K562 (cell line): ENCODE data around the gene PRRT2. TPM values are rescaled to one million over a fixed set of nuclear protein-coding genes. Genes with fewer than 3 reads are reported as not detected.

ENCODE experiments used
- BCL6 ChIP-seq: fragments of 250-450 bp; sonication (Bioruptor Pico); IDR thresholded peaks from 2 replicates; pipeline ENCODE4 v1.4.0; 2020
- BRCA1 ChIP-seq, 2 experiments: fragments of 450-650 bp in 1 of 2; sonication (generic) in 1 of 2; formaldehyde crosslinking in 1 of 2; IDR thresholded peaks; 2 replicates each; pipeline versions ENCODE4 v1.5.0 to v1.6.1; 2017 to 2020; ENCODE audit warnings: mild to moderate bottlenecking in 1 of 2, missing genetic modification reagents in 1 of 2
- ELK3 ChIP-seq: fragments of 450-650 bp; formaldehyde crosslinking; IDR thresholded peaks from 2 replicates; pipeline ENCODE4 v1.4.0; 2020; ENCODE audit warnings: mild to moderate bottlenecking
- EP400 ChIP-seq: fragments of 450-650 bp; IDR thresholded peaks from 2 replicates; pipeline ENCODE4 v1.6.1; 2017; ENCODE audit warnings: antibody characterized with exemption, mild to moderate bottlenecking, moderate library complexity
- FOXA1 ChIP-seq: fragments of 450-650 bp; IDR thresholded peaks from 2 replicates; pipeline ENCODE4 v1.6.1; 2016; ENCODE audit warnings: mild to moderate bottlenecking, borderline replicate concordance
- MBD1 ChIP-seq: fragments of 250-450 bp; sonication (Bioruptor Pico); IDR thresholded peaks from 2 replicates; pipeline ENCODE4 v1.8.0; 2022; ENCODE audit warnings: inconsistent platforms
- NONO ChIP-seq, 2 experiments: fragments of 200-400 bp in 1 of 2; fragments of 450-650 bp in 1 of 2; formaldehyde crosslinking in 1 of 2; IDR thresholded peaks; 2 replicates each; pipeline ENCODE4 v1.6.1; 2017; ENCODE audit warnings: low read depth in 2 of 2, mild to moderate bottlenecking in 2 of 2, moderate library complexity in 2 of 2, low read length in 1 of 2
- RBBP5 ChIP-seq: fragments of 200-600 bp; sonication (generic); IDR thresholded peaks from 2 replicates; pipeline ENCODE4 v1.6.1; 2012; ENCODE audit warnings: borderline replicate concordance, mild to moderate bottlenecking, low read length, control low read depth, inconsistent platforms; ENCODE audit not compliant: insufficient read depth, poor library complexity, severe bottlenecking
- RERE ChIP-seq: sonication (generic); formaldehyde crosslinking; IDR thresholded peaks from 2 replicates; pipeline ENCODE4 v1.8.0; 2023; ENCODE audit warnings: missing genetic modification reagents, mild to moderate bottlenecking, borderline replicate concordance
- TEAD4 ChIP-seq, 2 experiments: sonication (generic) in 1 of 2; formaldehyde crosslinking in 1 of 2; IDR thresholded peaks; 2 replicates each; pipeline versions ENCODE4 v1.6.1 to v1.8.0; 2012 to 2022; ENCODE audit warnings: borderline replicate concordance in 1 of 2, inconsistent platforms in 1 of 2, low read length in 1 of 2, mild to moderate bottlenecking in 1 of 2, missing genetic modification reagents in 1 of 2
- ZNF165 ChIP-seq: fragments of 250-450 bp; sonication (Bioruptor Pico); IDR thresholded peaks from 2 replicates; pipeline ENCODE4 v1.4.0; 2020; ENCODE audit warnings: borderline replicate concordance
- ZNF277 ChIP-seq: fragments of 250-450 bp; sonication (Bioruptor Pico); IDR thresholded peaks from 2 replicates; pipeline ENCODE4 v1.8.0; 2022; ENCODE audit warnings: inconsistent platforms, mild to moderate bottlenecking, moderate library complexity, borderline replicate concordance
- ZNF282 ChIP-seq: sonication (generic); formaldehyde crosslinking; IDR thresholded peaks from 2 replicates; pipeline ENCODE4 v1.8.1; 2023; ENCODE audit warnings: missing genetic modification reagents
- ZNF740 ChIP-seq, 3 experiments: fragments of 200-800 bp in 1 of 3; sonication (Bioruptor generic) in 1 of 3; sonication (generic) in 1 of 3; formaldehyde crosslinking in 1 of 3; IDR thresholded peaks; 2 replicates each; pipeline versions ENCODE4 v1.6.1 to v1.8.0; 2016 to 2022; ENCODE audit warnings: mild to moderate bottlenecking in 2 of 3, missing compliant biosample characterization in 2 of 3, missing genetic modification characterization in 2 of 3, missing genetic modification reagents in 1 of 3
- polyA plus RNA-seq, 8 experiments: library from polyadenylated mRNA; depleted of rRNA in 4 of 8; stranded (reverse) in 5 of 8; unstranded in 3 of 8; fragments of >200 nt; fragmentation: Nextera tagmentation in 2 of 8; fragmentation: Illumina TruSeq in 1 of 8; extraction: Ambion mirVana in 2 of 8; extraction: Trizol in 1 of 8; gene quantifications; 2 replicates each; pipeline versions ENCODE4 v1.2.1 to v1.2.3, GENCODE V29; 2011 to 2014; ENCODE audit warnings: inconsistent platforms in 1 of 8, missing spikeins in 1 of 8
- total RNA-seq, 7 experiments: library from RNA; depleted of rRNA in 6 of 7; stranded (reverse); fragments of >200 nt in 6 of 7; fragmentation: Illumina TruSeq in 2 of 7; extraction: Trizol in 2 of 7; gene quantifications; 2 replicates each; pipeline versions ENCODE4 v1.2.1 to v1.2.3, GENCODE V29; 2011 to 2021; ENCODE audit warnings: low replicate concordance in 1 of 7

PRRT2 gene
- total and polyA plus RNA-seq, 9 of the 15 experiments (the other 6 are each of a cell fraction or from before 2014, with no cell fraction given): 0.11 to 1.0 (median 0.42) TPM; not detected in 2

GRCh38 chr16:29809031-29809747 lies 2.8 kb upstream of the PRRT2 start (continued):
- TF ChIP-seq ZNF740 (CRISPR knock-in tag; IDR thresholded peaks at IDR 0.05) (0 out of 2 replicates have a peak, but pooled peaks have one; percentile 8), ZNF740 (tag; IDR thresholded peaks at IDR 0.05) (no peak), ZNF165 (no peak), ELK3 (CRISPR knock-in tag) (no peak), NONO (IDR thresholded peaks at IDR 0.05; ENCODE audit: low read depth in 2 of 2, low read length in 1 of 2) (no peak), ZNF277 (no peak), RBBP5 (peak; percentile 44), BCL6 (CRISPR knock-in tag) (no peak), TEAD4 (IDR thresholded peaks at IDR 0.05; ENCODE audit: low read length) (no peak), TEAD4 (CRISPR knock-in tag; IDR thresholded peaks at IDR 0.05; ENCODE audit: borderline replicate concordance) (no peak), MBD1 (CRISPR knock-in tag) (no peak), BRCA1 (IDR thresholded peaks at IDR 0.05) (no peak), BRCA1 (CRISPR knock-in tag; IDR thresholded peaks at IDR 0.05) (no peak), RERE (CRISPR knock-in tag) (no peak), FOXA1 (no peak), ZNF282 (CRISPR knock-in tag) (peak; percentile 78; the same call in 1 of the 2 replicates), EP400 (no peak)
